ENCODE data around the gene TUFT1. TPM values are rescaled to one million over a fixed set of nuclear protein-coding genes. Genes with fewer than 3 reads are reported as not detected.

TUFT1 gene
- total and polyA plus RNA-seq, 2 of the 13 experiments (the other 11 are each of a cell fraction or from before 2014, with no cell fraction given): 6.4 to 7.3 TPM

DNA sequence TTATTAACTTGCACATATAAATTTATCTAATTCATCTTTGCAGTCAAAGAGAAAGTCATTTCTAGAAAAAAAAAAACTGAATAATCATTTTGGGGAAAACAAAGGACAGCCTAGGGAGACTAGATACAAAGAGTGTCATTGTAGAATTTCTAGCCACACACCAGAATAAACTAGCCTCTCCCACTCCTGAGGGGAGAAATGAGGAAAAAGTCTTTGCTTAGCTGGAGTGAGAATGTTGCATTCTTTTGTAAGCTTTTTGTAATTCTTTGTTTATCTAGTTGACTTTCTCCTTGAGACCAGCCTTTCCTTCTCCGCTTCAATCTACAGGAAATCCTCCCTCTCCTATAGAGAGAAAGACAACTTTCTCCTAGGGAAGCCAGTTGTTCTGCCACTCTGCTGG, 44.8 kb upstream of the TUFT1 start:
- FAIRE-seq (no peak), DNase-seq (ENCODE audit: low spot score) (no peak), ATAC-seq (no peak)
- H2AFZ ChIP-seq (ENCODE audit: low read length): no peak overlapping the region
- ChIA-PET CTCF (ENCODE audit: low intra/inter-chr PET ratio, low total read pairs) (no interaction called here), POLR2A (interaction anchor here (1.7 to 2.1 kb wide), 2 partner anchors 15 to 45 kb away, joined by 7 to 11 read pairs; partner anchors contain the start of genes CGN and TUFT1)
- no TSS peak for BruUV-seq (replicated peaks)
- H3K9me3 ChIP-seq (ENCODE audit: low read length): no peaks in the 10 kb centered on the region
- TF ChIP-seq, protein P1, sequence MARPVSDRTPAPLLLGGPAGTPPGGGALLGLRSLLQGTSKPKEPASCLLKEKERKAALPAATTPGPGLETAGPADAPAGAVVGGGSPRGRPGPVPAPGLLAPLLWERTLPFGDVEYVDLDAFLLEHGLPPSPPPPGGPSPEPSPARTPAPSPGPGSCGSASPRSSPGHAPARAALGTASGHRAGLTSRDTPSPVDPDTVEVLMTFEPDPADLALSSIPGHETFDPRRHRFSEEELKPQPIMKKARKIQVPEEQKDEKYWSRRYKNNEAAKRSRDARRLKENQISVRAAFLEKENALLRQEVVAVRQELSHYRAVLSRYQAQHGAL (CRISPR knock-in tag; IDR thresholded peaks at IDR 0.05; ENCODE audit: not compliant biosample characterization): no peak
- TF ChIP-seq SMC3 (IDR thresholded peaks at IDR 0.05; ENCODE audit: low read length): no peak
- TF ChIP-seq, protein P2, sequence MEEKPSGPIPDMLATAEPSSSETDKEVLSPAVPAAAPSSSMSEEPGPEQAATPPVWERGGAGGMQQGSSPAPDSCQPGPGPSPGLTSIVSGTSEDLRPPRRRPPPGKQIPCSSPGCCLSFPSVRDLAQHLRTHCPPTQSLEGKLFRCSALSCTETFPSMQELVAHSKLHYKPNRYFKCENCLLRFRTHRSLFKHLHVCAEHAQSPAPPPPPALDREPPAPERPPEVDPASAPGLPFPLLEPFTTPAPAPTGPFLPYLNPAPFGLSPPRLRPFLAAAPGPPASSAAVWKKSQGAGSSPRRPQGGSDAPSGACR (CRISPR knock-in tag; IDR thresholded peaks at IDR 0.05): no peak
- no peak for TF ChIP-seq RNF2 (conservative IDR thresholded peaks at IDR 0.05; ENCODE audit: low read depth)
- TF ChIP-seq, protein P3, sequence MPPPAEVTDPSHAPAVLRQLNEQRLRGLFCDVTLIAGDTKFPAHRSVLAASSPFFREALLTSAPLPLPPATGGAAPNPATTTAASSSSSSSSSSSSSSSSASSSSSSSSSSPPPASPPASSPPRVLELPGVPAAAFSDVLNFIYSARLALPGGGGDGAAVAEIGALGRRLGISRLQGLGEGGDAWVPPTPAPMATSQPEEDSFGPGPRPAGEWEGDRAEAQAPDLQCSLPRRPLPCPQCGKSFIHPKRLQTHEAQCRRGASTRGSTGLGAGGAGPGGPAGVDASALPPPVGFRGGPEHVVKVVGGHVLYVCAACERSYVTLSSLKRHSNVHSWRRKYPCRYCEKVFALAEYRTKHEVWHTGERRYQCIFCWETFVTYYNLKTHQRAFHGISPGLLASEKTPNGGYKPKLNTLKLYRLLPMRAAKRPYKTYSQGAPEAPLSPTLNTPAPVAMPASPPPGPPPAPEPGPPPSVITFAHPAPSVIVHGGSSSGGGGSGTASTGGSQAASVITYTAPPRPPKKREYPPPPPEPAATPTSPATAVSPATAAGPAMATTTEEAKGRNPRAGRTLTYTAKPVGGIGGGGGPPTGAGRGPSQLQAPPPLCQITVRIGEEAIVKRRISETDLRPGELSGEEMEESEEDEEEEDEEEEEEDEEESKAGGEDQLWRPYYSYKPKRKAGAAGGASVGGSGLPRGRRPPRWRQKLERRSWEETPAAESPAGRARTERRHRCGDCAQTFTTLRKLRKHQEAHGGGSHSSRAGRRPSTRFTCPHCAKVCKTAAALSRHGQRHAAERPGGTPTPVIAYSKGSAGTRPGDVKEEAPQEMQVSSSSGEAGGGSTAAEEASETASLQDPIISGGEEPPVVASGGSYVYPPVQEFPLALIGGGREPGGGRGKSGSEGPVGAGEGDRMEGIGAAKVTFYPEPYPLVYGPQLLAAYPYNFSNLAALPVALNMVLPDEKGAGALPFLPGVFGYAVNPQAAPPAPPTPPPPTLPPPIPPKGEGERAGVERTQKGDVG (CRISPR knock-in tag; IDR thresholded peaks at IDR 0.05; ENCODE audit: borderline replicate concordance): no peak
- TF ChIP-seq, protein P4, sequence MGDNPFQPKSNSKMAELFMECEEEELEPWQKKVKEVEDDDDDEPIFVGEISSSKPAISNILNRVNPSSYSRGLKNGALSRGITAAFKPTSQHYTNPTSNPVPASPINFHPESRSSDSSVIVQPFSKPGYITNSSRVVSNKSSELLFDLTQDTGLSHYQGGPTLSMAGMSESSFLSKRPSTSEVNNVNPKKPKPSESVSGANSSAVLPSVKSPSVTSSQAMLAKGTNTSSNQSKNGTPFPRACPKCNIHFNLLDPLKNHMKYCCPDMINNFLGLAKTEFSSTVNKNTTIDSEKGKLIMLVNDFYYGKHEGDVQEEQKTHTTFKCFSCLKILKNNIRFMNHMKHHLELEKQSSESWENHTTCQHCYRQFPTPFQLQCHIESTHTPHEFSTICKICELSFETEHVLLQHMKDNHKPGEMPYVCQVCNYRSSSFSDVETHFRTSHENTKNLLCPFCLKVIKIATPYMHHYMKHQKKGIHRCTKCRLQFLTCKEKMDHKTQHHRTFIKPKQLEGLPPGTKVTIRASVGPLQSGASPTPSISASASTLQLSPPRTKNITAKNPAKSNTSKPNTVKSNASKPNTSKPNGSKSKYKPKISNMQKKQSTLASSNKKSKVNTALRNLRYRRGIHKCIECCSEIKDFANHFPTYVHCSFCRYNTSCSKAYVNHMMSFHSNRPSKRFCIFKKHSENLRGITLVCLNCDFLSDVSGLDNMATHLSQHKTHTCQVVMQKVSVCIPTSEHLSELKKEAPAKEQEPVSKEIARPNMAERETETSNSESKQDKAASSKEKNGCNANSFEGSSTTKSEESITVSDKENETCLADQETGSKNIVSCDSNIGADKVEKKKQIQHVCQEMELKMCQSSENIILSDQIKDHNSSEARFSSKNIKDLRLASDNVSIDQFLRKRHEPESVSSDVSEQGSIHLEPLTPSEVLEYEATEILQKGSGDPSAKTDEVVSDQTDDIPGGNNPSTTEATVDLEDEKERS (CRISPR knock-in tag; IDR thresholded peaks at IDR 0.05): no peak
- TF ChIP-seq HIVEP1 (CRISPR knock-in tag; IDR thresholded peaks at IDR 0.05): no peak
- no peaks in the 10 kb centered on the region for H3K79me2 ChIP-seq (ENCODE audit: insufficient read depth, low read length)
- no peaks in the 10 kb centered on the region for H3K27me3 ChIP-seq (ENCODE audit: control insufficient read depth in 1 of 2, insufficient read depth in 2 of 2, low read length in 2 of 2)
- H3K4me3 ChIP-seq (replicated peaks in 1 of 3; ENCODE audit: insufficient read depth in 1 of 3, low read depth in 2 of 3, low read length in 3 of 3): no peak overlapping the region
- intact Hi-C loops (cut with micrococcal nuclease; ENCODE audit: unreplicated experiment) (no loop called here), in situ Hi-C loops (cut with HindIII; ENCODE audit: extremely low pct_ligation_motif_present, low pct_unique_long_range_greater_than_20kb) (no loop called here)
- H3K4me2 ChIP-seq (ENCODE audit: low read depth, low read length): no peak overlapping the region
- no peaks in the 10 kb centered on the region for H4K20me1 ChIP-seq (ENCODE audit: insufficient read depth, low read length)
- no peak overlapping the region for H3K9ac ChIP-seq (ENCODE audit: insufficient read depth, low read depth, low read length)
- peaks cover 28% of the 10 kb centered on the region for H3K4me1 ChIP-seq (ENCODE audit: insufficient read depth, low read length)
- no peaks in the 10 kb centered on the region for H3K36me3 ChIP-seq (replicated peaks in 1 of 2; ENCODE audit: control insufficient read depth in 1 of 2, insufficient read depth in 2 of 2, low read length in 2 of 2)
- no peak overlapping the region for H3K27ac ChIP-seq (ENCODE audit: extremely low read length, insufficient read depth, low read length)
- WGBS (ENCODE audit: low lambda C conversion rate): 10% methylated on average over 1 of the region's 1 CpG
